KOPT-K1 (cell line): ENCODE data around the gene RHOA.
"Not testable (repeated sequence)": the region's sequence is repeated elsewhere in the genome, so short reads cannot be mapped to it uniquely, and the experiment has no call there.

Source experiments
- H3K27ac ChIP-seq: fragments of 200-600 bp; sonication (generic); 2 replicates; pipeline ENCODE4 v1.5.1; 2016; ENCODE audit warnings: antibody characterized with exemption, mild to moderate bottlenecking, low read depth, low read length; ENCODE audit not compliant: poor library complexity, severe bottlenecking
- H3K36me3 ChIP-seq: fragments of 200-600 bp; sonication (generic); 2 replicates; pipeline ENCODE4 v1.5.1; 2017; ENCODE audit warnings: antibody characterized with exemption, mild to moderate bottlenecking, low read length, moderate library complexity; ENCODE audit not compliant: insufficient read depth
- H3K9me3 ChIP-seq: fragments of 200-600 bp; sonication (generic); 2 replicates; pipeline ENCODE4 v1.5.1; 2017; ENCODE audit warnings: antibody characterized with exemption, low read length, mild to moderate bottlenecking; ENCODE audit not compliant: insufficient read depth, poor library complexity, severe bottlenecking

The RHOA gene

DNA sequence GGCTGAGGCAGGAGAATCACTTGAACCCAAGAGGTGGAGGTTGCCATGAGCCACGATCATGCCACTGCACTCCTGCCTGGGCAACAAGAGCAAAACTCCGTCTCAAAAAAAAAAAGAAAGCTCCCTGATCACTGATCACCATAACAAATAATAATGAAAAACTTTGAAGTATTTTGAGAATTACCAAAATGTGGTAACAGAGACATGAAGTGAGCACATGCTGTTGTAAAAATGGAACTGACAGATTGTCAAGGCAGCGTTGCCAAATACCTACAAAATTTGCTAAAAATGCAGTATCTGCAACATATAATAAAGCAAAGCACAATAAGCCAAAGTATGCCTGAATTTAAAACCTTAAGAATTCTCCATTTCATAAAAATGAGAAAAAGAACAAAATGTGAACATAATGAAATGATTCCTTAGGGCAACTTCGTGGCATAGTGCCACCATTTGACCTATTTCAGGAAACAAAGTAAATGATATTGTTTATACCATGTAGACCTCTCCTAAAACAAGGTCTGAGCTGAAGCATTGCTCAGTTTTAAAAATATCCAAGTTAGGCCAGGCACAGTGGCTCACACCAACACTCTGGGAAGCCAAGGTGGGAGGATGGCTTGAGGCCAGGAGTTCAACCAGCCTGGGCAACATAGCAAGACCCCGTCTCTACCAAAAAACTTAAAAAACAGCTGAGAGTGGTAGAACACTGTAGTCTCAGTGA is 77.7 kb downstream of the RHOA start:
- peaks cover 78% of the 10 kb centered on the region for H3K36me3 ChIP-seq

GRCh38 chr3:49333091-49333490 is 78.7 kb downstream of the RHOA start:
- Histone ChIP-seq H3K36me3 (peaks cover 86% of the 10 kb centered on the region), H3K27ac (no peak overlapping the region), H3K9me3 (no peaks in the 10 kb centered on the region)

More for the DNA sequence above, 77.7 kb downstream of the RHOA start:
- Histone ChIP-seq H3K9me3 (no peaks in the 10 kb centered on the region), H3K27ac (no peak overlapping the region)

DNA sequence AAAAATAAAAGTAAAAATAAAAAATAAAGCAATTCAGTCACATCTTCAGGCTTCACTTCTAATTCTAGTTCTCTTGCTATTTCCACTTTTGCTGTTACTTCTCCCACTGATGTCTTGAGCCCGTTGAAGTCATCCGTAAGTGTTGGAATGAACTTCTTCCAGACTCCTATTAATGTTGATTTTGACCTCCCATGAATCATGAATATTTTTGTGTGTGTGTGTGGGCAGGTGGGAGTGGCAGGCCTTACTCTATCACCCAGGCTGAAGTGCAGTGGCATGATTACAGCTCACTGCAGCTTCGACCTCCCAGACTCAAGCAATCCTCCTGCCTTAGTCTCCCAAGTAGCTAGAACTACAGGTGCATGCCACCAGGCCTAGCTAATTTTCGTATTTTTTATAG is 82.6 kb downstream of the RHOA start:
- Histone ChIP-seq H3K9me3 (no peaks in the 10 kb centered on the region), H3K27ac (no peak overlapping the region), H3K36me3 (peaks cover 97% of the 10 kb centered on the region)

DNA sequence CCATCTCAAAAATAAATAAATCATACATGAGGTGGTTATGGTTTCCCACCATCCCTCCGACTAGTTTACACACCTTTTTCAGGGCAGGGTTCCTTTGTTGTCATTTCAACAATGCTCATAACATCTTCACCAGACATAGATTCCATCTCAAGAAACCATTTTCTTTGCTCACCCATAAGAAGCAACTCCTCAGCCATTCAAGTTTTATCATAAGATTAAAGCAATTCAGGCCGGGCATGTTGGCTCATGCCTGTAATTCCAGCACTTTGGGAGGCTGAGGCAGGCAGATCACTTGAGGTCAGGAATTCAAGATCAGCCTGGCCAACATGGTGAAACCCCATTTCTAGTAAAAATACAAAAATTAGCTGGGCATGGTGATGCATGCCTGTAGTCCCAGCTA is 83.4 kb downstream of the RHOA start:
- H3K27ac ChIP-seq, H3K9me3 ChIP-seq: not testable (repeated sequence)
- peaks cover 97% of the 10 kb centered on the region for H3K36me3 ChIP-seq

- Histone ChIP-seq H3K9me3 (no peaks in the 10 kb centered on the region), H3K27ac (no peak overlapping the region), H3K36me3 (peaks cover 97% of the 10 kb centered on the region)
Observed at GRCh38 chr3:49327485-49327884, 84.3 kb downstream of the RHOA start.

GRCh38 chr3:49324768-49325167 is 87.0 kb downstream of the RHOA start:
- no peak overlapping the region for H3K27ac ChIP-seq
- no peaks in the 10 kb centered on the region for H3K9me3 ChIP-seq
- H3K36me3 ChIP-seq = peaks cover 98% of the 10 kb centered on the region

DNA sequence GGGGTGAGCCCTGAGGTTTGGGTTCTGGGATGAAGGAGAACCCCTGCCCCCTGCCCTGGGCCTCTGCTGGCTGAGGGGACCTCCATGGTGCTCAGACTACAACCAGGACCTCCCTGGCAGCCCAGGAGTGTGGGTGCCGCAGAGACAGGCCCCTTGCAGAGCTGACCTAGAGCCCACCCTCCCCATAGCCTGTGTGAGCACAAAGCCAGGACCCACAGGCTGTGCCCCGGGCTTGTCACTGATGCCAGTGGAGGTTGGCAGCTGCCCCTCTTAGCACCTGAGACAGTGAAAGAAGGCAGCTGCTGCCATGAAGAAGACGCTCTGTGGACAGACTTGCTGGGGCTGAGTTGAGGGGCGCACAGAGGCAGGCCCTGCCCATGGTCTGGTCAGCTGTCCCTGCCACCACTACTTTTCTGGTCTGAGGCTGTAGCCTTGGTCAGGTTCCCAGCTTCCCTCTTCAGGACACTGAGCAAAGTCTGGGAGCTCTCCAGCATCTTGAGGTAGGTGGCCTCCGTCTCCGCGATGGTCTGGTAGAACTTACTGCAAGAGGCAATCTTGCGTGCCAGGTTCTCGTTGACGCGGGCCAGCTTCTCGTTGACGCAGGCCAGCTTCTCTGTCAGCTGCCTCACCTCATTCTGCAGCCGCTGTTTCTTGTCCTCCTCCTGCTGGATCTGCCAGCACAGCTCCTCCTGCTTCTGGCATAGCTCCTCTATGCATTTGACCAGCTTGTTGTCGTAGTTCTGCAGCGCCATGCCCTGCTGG is 94.9 kb downstream of the RHOA start:
- Histone ChIP-seq H3K27ac (no peak overlapping the region), H3K36me3 (peaks cover 98% of the 10 kb centered on the region), H3K9me3 (no peaks in the 10 kb centered on the region)

DNA sequence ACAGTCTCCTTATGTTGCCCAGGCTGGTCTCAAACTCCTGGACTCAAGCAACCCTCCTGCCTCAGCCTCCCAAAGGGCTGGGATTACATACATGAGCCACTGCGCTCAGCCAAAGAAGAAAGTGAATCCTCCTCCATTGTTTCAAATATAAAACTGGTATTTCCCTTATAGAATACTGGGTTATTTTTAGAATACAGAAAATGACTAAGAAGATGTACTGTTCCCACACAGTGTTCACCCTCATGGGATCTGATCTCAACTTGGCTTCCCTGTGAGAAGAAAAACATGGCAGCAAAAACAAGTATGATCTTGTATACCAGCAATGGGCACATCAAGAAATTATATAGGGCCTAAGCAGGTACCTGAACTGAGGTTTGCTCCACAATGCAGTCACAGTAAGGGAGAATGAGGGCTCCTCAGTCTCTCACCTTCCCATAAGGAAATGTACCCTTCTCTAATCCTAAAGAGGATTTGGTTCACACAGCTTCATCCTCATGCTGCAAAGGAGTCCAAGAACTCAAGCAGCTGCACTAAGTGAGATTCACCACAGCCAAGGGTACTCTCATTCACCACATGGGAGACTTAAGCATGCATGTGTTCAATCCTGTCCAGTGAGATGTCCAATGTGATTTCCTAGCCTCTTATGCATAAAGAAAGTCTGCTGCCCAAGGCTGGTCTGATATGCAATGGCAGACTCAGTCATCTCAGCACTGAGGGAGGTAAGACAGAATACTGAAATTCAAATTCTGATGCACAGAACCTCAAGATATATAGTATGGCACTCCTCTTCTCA is 97.7 kb downstream of the RHOA start:
- Histone ChIP-seq H3K36me3 (peaks cover 95% of the 10 kb centered on the region), H3K27ac (no peak overlapping the region), H3K9me3 (no peaks in the 10 kb centered on the region)

DNA sequence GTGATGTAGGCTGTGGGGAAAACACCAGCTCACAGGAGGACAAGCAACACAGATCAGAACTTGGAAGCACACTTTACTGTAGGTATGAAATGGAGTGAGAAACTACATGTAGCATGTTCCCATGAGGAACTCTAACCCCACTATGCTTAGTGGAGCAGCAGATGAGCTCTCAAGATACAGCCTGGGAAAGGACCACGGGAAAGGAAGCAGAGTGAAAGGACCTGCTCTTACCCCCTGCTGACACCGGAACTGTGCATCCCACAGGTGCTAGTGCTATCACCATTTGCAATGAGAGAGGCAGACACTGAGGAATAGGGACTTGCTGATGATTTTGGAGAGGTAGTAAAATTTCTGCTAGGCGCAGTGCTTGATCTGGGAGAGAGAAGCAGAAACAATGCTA is 100.5 kb downstream of the RHOA start:
- Histone ChIP-seq H3K27ac (no peak overlapping the region), H3K36me3 (peaks cover 94% of the 10 kb centered on the region), H3K9me3 (no peaks in the 10 kb centered on the region)

- H3K36me3 ChIP-seq = peaks cover 94% of the 10 kb centered on the region
- no peak overlapping the region for H3K27ac ChIP-seq
- H3K9me3 ChIP-seq = no peaks in the 10 kb centered on the region
Observed at GRCh38 chr3:49310677-49311076, 101.1 kb downstream of the RHOA start.
